SKM-1 treated with dmso at 0.1 percent for 144 hours (cell line): Measurements from ENCODE around the gene SDSL.

ENCODE experiments used
- DNase-seq: peaks from one replicate; lab custom pipeline; 2025; ENCODE audit not compliant: unreplicated experiment; lab: John Stamatoyannopoulos, UW

SDSL gene, protein sequence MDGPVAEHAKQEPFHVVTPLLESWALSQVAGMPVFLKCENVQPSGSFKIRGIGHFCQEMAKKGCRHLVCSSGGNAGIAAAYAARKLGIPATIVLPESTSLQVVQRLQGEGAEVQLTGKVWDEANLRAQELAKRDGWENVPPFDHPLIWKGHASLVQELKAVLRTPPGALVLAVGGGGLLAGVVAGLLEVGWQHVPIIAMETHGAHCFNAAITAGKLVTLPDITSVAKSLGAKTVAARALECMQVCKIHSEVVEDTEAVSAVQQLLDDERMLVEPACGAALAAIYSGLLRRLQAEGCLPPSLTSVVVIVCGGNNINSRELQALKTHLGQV

GRCh38 chr12:113422030-113422885, at the start of gene SDSL:
SDSL (plus strand) TSS chr12:113422380; CDS start chr12:113427983, 5,603 bp downstream.
- DNase-seq = peak; percentile 81

DNA sequence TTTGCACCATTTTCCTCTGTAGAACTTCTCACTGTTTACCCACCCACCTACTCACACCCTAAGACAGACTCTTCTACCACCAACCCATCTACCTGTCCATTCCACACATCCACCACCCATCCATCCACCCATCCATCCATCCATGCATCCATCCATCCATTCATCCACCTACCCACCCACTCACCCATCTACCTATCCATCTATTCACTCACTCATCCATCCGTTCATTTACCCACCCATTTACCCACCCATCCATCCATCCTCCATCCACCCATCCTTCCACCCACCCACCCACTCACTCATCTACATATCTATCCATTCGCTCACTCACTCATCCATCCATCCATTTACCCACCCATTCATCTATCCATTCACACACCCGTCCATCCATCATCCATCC, 48.7 kb upstream of the SDSL start:
- DNase-seq = no peak

DNA sequence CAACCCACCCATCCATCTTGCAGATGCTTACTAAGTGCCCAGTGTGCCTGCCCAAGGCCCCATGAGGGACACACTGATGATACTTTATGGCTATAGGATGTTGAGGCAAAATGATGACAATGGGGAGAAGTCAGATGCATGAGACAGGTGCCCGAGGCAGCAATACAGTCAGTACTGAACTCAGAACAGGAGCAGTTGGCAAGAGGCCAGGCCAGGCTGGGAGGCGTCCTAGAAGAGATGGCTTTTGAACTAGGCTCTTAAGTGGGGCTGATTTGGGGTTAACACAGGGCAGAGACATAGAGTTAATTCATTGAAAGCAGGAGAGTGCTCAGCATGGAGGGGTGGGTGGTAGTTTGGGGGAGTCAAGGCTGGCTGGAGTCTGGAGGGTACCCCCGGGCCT, 48.2 kb upstream of the SDSL start:
- DNase-seq = no peak

GRCh38 chr12:113374823-113375428, 47.3 kb upstream of the SDSL start:
- no peak for DNase-seq

GRCh38 chr12:113378291-113378690, 43.9 kb upstream of the SDSL start:
- no peak for DNase-seq

- DNase-seq = no peak
These were observed 41.0 kb upstream of the SDSL start for GRCh38 chr12:113381220-113381619.

DNA sequence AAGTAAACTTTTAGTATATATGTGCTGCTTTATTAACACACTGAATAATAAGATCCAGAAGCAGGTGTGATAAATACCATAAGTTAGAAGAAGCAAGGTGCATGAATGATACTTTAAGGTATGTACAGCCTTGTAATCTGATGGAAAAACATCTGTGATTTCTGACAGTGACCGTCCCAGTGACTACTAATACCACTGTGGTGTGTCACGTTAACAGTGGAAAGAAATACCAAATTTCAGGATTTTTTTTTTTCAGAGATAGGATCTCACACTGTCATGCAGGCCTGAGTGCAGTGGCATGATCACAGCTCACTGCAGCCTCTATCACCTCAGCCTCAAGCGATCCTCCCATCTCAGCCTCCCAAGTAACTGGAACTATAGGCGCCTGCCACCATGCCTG, 40.0 kb upstream of the SDSL start:
- DNase-seq = no peak

DNA sequence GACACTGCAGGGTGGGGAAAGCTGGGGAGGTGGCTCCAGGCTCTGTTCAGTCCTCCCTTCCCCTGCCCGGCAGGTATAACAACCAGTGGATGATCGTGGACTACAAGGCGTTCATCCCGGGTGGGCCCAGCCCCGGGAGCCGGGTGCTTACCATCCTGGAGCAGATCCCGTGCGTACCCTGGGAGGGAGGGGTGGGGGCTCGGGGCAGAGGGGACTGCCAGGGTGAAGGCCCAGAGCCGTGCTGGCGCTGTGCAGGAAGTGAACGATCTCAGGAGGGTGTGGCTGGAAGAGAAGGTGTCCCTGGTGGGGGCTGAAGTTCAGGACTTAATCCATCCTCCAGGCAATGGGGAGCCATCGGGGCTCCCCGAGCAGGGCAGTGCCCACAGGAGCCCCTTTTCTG, 37.4 kb upstream of the SDSL start:
- no peak for DNase-seq

- no peak for DNase-seq
These were observed 36.8 kb upstream of the SDSL start for GRCh38 chr12:113385282-113385882.

DNA sequence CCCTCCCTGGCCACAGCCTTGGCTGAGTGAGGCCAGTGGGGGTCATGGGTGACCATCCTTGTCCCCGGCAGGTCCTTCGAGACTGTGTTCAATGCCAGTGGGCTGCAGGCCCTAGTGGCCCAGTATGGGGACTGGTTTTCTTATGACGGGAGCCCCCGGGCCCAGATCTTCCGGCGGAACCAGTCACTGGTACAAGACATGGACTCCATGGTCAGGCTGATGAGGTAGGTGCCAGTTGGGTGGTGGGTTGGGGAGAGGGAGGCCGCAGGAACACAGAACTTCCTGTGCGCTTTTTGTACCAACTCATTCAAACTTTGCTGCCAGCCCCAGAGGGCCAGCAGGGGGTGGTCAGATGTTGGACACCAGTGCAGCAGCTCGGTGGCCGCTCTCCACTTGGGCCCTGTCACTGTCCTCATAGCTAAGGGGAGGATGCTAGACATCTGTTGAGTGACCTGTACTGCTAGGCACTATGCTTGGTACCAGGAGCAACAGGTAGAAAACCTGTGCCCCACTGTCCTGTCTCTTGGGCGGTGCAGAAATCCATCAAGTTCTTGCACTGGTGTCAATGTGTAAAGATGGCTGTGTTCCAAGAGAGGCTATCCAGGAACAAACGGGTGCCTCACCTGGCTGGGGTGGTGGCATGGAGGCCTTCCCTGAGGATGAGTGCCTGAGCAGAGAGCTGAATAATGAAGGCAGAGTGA, 35.2 kb upstream of the SDSL start:
- no peak for DNase-seq

GRCh38 chr12:113387631-113388030, 34.5 kb upstream of the SDSL start:
- no peak for DNase-seq

DNA sequence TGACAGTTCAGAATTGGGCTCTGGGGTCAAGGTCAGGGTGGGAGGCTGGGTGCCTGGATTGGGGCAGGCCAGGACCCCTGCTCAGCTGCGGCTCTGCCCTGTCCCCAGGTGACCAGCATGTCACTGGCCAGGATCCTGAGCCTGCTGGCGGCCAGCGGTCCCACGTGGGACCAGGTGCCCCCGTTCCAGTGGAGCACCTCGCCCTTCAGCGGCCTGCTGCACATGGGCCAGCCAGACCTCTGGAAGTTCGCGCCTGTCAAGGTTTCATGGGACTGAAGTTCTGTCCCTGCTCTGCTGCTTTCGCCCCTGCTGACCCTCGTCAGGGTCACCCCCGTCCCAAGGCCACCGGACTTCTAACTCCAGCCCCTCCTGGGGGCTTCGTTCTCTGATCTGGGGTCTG, 33.8 kb upstream of the SDSL start:
- DNase-seq = no peak

- no peak for DNase-seq
These were observed 31.8 kb upstream of the SDSL start for GRCh38 chr12:113390064-113391043.

DNA sequence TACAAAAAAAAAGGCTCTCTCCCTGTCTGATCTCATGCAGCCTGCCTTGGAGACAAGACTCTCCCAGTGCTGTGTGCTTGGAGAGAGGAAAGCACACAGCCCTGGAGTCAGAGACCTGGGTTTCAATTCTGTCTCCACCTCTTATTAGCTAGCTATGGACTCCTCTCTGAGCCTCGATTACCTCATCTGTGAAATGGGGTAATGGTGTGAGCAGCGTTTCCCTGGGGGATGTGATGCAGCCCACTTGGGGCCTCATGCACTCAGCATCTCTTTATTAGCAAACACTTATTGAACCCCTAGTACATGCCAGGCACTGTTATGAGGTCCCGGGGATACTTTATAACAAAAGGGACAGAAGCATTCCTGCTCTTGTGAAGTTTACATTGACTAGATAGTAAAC, 31.0 kb upstream of the SDSL start:
- DNase-seq = no peak

DNA sequence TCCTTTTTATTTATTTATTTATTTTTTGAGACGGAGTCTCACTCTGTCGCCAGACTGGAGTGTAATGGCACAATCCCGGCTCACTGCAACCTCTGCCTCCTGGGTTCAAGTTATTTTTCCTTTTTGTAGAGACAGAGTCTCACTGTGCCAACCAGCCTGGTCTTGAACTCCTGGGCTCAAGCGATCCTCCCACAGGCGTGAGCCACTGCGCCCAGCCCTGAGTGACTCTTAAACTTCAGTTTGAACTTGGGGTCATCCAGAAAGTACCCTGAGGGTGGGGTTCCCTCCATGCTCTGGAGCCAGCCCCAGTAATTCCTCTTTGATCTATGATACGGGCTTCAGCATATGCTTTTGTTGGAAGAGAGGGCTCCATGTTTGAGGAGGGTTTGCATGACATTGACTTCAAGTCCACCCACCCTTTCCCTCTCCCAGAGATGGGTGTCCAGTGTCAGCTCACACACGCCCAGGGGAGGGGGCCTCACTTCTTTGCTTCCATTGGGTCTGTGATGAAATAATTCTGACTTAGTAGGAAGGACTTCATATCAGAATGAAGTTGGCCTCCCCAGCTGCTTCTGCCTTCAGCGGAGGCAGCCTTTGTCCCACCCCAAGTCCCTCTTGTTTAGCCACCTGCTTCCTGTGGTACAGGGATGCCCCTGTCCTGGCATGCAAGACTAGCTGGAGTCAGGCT, 30.4 kb upstream of the SDSL start:
- no peak for DNase-seq

GRCh38 chr12:113392520-113392919, 29.7 kb upstream of the SDSL start:
- DNase-seq = no peak

- DNase-seq = no peak
These were observed 29.1 kb upstream of the SDSL start for GRCh38 chr12:113392988-113393579.

DNA sequence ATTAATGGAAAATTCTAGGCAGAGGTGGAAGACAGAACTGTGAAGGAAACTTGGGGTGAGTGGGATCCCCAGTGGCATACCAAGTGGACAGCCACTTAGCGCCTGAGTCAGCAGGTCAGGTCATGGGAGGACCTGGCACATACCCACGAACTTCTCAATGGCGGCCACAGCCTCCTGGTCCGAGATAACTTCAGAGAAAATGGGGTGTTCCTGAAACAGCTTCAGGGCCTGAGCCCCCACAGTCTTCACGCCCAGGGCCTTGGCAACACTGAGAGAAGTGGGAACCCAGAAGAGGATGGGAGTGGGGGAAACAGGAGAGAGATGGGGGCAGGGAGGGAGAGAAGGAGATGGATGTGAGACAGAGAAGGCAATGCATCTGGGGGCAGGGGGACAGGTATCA, 28.4 kb upstream of the SDSL start:
- DNase-seq = no peak

DNA sequence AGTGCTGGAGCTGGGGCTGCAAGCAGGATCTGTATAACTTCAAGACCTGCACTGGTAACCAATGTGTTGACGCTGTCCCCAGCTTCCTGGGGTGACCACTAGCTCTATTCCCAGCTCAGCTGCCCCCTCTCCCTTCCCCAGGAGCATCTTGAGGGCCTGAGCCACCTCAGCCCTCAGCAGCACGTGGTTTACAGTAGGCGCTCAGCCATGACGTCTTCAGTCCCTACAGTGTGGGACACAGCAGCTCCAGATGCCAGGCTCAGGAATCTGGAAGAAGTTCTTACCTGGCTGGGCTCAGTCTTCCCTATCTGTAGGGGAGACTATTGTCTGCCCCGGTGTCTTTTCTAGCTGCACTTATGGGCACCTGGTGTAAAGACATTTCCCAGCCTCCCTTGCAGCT, 27.1 kb upstream of the SDSL start:
- DNase-seq = no peak
